ENCODE measurements around the gene OPCML. TPM values are rescaled to one million over a fixed set of nuclear protein-coding genes. Genes with fewer than 3 reads are reported as not detected.

Gene OPCML
- total RNA-seq, 1 experiment from 2014 or later, result not detected

DNA sequence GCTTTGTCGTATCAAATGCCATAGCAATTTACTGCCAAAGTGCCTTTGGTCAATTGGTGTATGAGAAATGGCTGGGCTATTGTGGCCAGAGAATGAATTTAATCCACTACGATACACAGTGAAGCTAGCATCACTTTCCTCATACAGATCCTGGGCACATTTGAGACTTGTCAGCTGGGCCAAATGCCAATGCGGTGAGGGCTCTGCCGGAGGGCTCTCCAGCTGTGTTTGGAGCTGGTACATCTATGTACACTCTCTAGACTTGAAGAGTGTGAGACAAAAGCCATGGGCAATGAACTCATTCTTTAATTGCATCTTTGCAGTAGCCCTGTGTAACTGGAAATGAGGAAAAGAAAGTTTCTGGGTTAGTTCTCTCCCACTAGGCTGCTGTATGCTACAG, 1109.0 kb downstream of the OPCML start:
- TF ChIP-seq, protein P1, sequence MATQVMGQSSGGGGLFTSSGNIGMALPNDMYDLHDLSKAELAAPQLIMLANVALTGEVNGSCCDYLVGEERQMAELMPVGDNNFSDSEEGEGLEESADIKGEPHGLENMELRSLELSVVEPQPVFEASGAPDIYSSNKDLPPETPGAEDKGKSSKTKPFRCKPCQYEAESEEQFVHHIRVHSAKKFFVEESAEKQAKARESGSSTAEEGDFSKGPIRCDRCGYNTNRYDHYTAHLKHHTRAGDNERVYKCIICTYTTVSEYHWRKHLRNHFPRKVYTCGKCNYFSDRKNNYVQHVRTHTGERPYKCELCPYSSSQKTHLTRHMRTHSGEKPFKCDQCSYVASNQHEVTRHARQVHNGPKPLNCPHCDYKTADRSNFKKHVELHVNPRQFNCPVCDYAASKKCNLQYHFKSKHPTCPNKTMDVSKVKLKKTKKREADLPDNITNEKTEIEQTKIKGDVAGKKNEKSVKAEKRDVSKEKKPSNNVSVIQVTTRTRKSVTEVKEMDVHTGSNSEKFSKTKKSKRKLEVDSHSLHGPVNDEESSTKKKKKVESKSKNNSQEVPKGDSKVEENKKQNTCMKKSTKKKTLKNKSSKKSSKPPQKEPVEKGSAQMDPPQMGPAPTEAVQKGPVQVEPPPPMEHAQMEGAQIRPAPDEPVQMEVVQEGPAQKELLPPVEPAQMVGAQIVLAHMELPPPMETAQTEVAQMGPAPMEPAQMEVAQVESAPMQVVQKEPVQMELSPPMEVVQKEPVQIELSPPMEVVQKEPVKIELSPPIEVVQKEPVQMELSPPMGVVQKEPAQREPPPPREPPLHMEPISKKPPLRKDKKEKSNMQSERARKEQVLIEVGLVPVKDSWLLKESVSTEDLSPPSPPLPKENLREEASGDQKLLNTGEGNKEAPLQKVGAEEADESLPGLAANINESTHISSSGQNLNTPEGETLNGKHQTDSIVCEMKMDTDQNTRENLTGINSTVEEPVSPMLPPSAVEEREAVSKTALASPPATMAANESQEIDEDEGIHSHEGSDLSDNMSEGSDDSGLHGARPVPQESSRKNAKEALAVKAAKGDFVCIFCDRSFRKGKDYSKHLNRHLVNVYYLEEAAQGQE (IDR thresholded peaks at IDR 0.05; ENCODE audit: insufficient read depth in 1 of 2, low read depth in 2 of 2, low read length in 1 of 2), result no peak
- TF ChIP-seq SIN3A (IDR thresholded peaks at IDR 0.05; ENCODE audit: borderline replicate concordance, insufficient read depth, low read depth, low read length), result no peak
- TF ChIP-seq TCF7L2 (IDR thresholded peaks at IDR 0.05; ENCODE audit: low read depth, low read length), result no peak
- no peak for TF ChIP-seq POLR2AphosphoS5 (IDR thresholded peaks at IDR 0.05; ENCODE audit: low read depth, low read length)
- TF ChIP-seq, protein P2, sequence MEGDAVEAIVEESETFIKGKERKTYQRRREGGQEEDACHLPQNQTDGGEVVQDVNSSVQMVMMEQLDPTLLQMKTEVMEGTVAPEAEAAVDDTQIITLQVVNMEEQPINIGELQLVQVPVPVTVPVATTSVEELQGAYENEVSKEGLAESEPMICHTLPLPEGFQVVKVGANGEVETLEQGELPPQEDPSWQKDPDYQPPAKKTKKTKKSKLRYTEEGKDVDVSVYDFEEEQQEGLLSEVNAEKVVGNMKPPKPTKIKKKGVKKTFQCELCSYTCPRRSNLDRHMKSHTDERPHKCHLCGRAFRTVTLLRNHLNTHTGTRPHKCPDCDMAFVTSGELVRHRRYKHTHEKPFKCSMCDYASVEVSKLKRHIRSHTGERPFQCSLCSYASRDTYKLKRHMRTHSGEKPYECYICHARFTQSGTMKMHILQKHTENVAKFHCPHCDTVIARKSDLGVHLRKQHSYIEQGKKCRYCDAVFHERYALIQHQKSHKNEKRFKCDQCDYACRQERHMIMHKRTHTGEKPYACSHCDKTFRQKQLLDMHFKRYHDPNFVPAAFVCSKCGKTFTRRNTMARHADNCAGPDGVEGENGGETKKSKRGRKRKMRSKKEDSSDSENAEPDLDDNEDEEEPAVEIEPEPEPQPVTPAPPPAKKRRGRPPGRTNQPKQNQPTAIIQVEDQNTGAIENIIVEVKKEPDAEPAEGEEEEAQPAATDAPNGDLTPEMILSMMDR (IDR thresholded peaks at IDR 0.05), result no peak
- H3K27ac ChIP-seq (ENCODE audit: low read length), result no peak overlapping the region
- H3K36me3 ChIP-seq (ENCODE audit: control insufficient read depth, insufficient read depth, low read length), result no peaks in the 10 kb centered on the region
- ChIA-PET CTCF (no interaction called here), POLR2A (no interaction called here)
- no peaks in the 10 kb centered on the region for H3K9me3 ChIP-seq (ENCODE audit: control insufficient read depth, insufficient read depth, low read depth, low read length)
- in situ Hi-C loops (cut with HindIII; ENCODE audit: low pct_unique_long_range_greater_than_20kb, low sequenced_read_pairs) (no loop called here), intact Hi-C loops (cut with micrococcal nuclease; ENCODE audit: unreplicated experiment) (no loop called here)
- ATAC-seq, result no peak
- H3K4me3 ChIP-seq (ENCODE audit: low read depth in 2 of 2, low read length in 2 of 2), result no peak overlapping the region
- H3K27me3 ChIP-seq (ENCODE audit: control insufficient read depth, insufficient read depth, low read length), result no peaks in the 10 kb centered on the region
- DNase-seq (ENCODE audit: low read depth, low spot score), result no peak
- no peaks in the 10 kb centered on the region for H3K4me1 ChIP-seq (ENCODE audit: control insufficient read depth, insufficient read depth, low read length)
- BruUV-seq (replicated peaks), result no TSS peak

DNA sequence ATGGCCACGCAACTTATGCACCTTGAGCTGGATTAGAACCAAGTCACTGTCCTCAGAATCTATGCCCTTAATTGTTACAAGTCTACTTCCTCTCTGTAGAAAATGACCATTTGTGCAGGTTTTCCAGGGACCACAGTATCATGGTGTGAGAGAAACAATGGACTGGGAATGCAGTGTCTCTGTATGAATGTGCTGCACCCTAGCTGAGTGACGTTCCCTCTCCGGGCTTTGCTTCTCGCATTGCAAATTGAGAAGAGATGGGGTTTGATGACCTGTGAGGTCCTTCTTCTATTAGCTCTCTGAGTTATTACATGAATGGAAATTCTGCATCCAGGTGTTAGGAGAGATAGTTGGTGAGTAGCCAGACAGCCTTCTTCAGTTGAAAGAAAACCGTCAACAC, 1109.6 kb downstream of the OPCML start:
- Histone ChIP-seq H3K27me3 (ENCODE audit: control insufficient read depth, insufficient read depth, low read length) (no peaks in the 10 kb centered on the region), H3K9me3 (ENCODE audit: control insufficient read depth, insufficient read depth, low read depth, low read length) (no peaks in the 10 kb centered on the region), H3K36me3 (ENCODE audit: control insufficient read depth, insufficient read depth, low read length) (no peaks in the 10 kb centered on the region), H3K27ac (ENCODE audit: low read length) (no peak overlapping the region), H3K4me1 (ENCODE audit: control insufficient read depth, insufficient read depth, low read length) (no peaks in the 10 kb centered on the region), H3K4me3 (ENCODE audit: low read depth in 2 of 2, low read length in 2 of 2) (no peak overlapping the region)
- ATAC-seq (no peak), DNase-seq (ENCODE audit: low read depth, low spot score) (no peak)
- POLR2A ChIA-PET, result no interaction called here
- in situ Hi-C loops (cut with HindIII; ENCODE audit: low pct_unique_long_range_greater_than_20kb, low sequenced_read_pairs) (no loop called here), intact Hi-C loops (cut with micrococcal nuclease; ENCODE audit: unreplicated experiment) (no loop called here)
- no peak for TF ChIP-seq POLR2AphosphoS5 (IDR thresholded peaks at IDR 0.05; ENCODE audit: low read depth, low read length)
- TF ChIP-seq, protein P2 (IDR thresholded peaks at IDR 0.05), result no peak
- no peak for TF ChIP-seq SIN3A (IDR thresholded peaks at IDR 0.05; ENCODE audit: borderline replicate concordance, insufficient read depth, low read depth, low read length)
- TF ChIP-seq, protein P1 (IDR thresholded peaks at IDR 0.05; ENCODE audit: insufficient read depth in 1 of 2, low read depth in 2 of 2, low read length in 1 of 2), result no peak
- no peak for TF ChIP-seq TCF7L2 (IDR thresholded peaks at IDR 0.05; ENCODE audit: low read depth, low read length)
- CTCF ChIA-PET, result no interaction called here
- no TSS peak for BruUV-seq (replicated peaks)
